Brain microvascular endothelial cell (primary cell): ENCODE data around the gene CACNA1E.
A peak's percentile ranks its signal among the peaks of the same experiment; 100 is the strongest.

Experiments
- DNase-seq: peaks from one replicate; pipeline ENCODE4 v3.0.0-alpha.2; 2020
- H3K27ac ChIP-seq: fragments of 250-450 bp; sonication (Bioruptor Pico); 2 replicates; pipeline ENCODE4 v1.5.1; 2020; ENCODE audit warnings: mild to moderate bottlenecking, moderate library complexity
- H3K27me3 ChIP-seq: fragments of 250-450 bp; sonication (Bioruptor Pico); replicated peaks from 2 replicates; pipeline ENCODE4 v1.5.1; 2020; ENCODE audit warnings: mild to moderate bottlenecking
- H3K36me3 ChIP-seq: fragments of 250-450 bp; sonication (Bioruptor Pico); replicated peaks from 2 replicates; pipeline ENCODE4 v1.5.1; 2020; ENCODE audit warnings: mild to moderate bottlenecking
- H3K4me3 ChIP-seq: 2 replicates; pipeline ENCODE4 v1.5.1; 2011; ENCODE audit warnings: low read depth, mild to moderate bottlenecking, control low read depth, low read length, moderate library complexity
- in situ Hi-C: cut with HindIII; loops from 2 replicates; pipeline ENCODE4 v1.10.0; 2017; ENCODE audit warnings: low sequenced_read_pairs, low pct_ligation_motif_present
- TF ChIP-seq, protein P1 (sequence below): IDR thresholded peaks from 2 replicates; pipeline ENCODE4 v1.5.1; 2011; ENCODE audit warnings: low read depth, mild to moderate bottlenecking, moderate library complexity, low read length, control low read depth, inconsistent platforms; ENCODE audit errors: missing control alignments

Gene CACNA1E

DNA sequence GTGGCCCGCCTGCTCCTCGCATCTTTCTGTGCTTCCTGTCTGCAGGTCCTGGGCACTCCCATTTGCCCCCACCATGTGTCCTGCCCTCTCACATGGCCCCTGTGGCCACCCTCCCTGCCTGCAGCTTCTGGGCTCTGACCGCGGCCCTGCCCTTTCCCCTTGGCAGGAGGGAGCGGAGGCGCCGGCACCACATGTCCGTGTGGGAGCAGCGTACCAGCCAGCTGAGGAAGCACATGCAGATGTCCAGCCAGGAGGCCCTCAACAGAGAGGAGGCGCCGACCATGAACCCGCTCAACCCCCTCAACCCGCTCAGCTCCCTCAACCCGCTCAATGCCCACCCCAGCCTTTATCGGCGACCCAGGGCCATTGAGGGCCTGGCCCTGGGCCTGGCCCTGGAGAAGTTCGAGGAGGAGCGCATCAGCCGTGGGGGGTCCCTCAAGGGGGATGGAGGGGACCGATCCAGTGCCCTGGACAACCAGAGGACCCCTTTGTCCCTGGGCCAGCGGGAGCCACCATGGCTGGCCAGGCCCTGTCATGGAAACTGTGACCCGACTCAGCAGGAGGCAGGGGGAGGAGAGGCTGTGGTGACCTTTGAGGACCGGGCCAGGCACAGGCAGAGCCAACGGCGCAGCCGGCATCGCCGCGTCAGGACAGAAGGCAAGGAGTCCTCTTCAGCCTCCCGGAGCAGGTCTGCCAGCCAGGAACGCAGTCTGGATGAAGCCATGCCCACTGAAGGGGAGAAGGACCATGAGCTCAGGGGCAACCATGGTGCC, 249.1 kb downstream of the CACNA1E start:
- Histone ChIP-seq H3K4me3 (no peak overlapping the region), H3K27ac (no peak overlapping the region), H3K36me3 (no peaks in the 10 kb centered on the region), H3K27me3 (no peaks in the 10 kb centered on the region)
- in situ Hi-C loops = no loop called here
- no peak for DNase-seq
- TF ChIP-seq, protein P1, sequence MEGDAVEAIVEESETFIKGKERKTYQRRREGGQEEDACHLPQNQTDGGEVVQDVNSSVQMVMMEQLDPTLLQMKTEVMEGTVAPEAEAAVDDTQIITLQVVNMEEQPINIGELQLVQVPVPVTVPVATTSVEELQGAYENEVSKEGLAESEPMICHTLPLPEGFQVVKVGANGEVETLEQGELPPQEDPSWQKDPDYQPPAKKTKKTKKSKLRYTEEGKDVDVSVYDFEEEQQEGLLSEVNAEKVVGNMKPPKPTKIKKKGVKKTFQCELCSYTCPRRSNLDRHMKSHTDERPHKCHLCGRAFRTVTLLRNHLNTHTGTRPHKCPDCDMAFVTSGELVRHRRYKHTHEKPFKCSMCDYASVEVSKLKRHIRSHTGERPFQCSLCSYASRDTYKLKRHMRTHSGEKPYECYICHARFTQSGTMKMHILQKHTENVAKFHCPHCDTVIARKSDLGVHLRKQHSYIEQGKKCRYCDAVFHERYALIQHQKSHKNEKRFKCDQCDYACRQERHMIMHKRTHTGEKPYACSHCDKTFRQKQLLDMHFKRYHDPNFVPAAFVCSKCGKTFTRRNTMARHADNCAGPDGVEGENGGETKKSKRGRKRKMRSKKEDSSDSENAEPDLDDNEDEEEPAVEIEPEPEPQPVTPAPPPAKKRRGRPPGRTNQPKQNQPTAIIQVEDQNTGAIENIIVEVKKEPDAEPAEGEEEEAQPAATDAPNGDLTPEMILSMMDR = no peak

DNA sequence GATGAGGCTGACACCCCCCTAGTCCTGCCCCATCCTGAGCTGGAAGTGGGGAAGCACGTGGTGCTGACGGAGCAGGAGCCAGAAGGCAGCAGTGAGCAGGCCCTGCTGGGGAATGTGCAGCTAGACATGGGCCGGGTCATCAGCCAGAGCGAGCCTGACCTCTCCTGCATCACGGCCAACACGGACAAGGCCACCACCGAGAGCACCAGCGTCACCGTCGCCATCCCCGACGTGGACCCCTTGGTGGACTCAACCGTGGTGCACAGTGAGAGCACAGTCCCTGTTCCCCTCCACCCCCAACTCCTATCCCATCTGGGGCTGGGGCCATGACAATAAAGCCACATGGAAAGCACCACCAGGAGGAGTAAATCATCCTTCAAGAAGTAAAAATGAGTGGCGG, 250.2 kb downstream of the CACNA1E start:
- no peak overlapping the region for H3K27ac ChIP-seq
- H3K36me3 ChIP-seq = no peaks in the 10 kb centered on the region
- H3K4me3 ChIP-seq = no peak overlapping the region
- no peaks in the 10 kb centered on the region for H3K27me3 ChIP-seq
- TF ChIP-seq, protein P1 = no peak
- in situ Hi-C loops = no loop called here
- DNase-seq = no peak

DNA sequence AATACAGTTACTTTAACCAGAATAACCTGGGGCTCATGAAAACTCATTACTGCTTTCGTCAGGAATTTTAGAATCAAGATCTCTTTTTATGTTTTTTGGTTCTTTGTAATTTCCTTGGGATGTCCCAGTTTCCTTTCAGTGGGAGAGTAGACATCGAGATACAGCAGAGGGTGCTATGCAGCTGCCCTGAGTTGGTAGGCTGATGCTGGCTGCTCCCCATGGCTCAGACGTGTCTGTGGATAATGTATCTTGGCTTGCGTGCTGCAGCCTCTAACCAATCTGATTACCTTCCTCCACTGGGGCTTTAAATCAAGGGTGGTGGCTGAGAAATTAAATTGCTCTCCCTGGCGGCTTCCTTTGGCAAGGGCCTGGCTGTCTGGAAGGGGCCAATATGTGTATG, 253.7 kb downstream of the CACNA1E start:
- DNase-seq = no peak
- no peaks in the 10 kb centered on the region for H3K27me3 ChIP-seq
- H3K36me3 ChIP-seq = no peaks in the 10 kb centered on the region
- in situ Hi-C loops = no loop called here
- TF ChIP-seq, protein P1 = no peak
- H3K27ac ChIP-seq = no peak overlapping the region
- no peak overlapping the region for H3K4me3 ChIP-seq

DNA sequence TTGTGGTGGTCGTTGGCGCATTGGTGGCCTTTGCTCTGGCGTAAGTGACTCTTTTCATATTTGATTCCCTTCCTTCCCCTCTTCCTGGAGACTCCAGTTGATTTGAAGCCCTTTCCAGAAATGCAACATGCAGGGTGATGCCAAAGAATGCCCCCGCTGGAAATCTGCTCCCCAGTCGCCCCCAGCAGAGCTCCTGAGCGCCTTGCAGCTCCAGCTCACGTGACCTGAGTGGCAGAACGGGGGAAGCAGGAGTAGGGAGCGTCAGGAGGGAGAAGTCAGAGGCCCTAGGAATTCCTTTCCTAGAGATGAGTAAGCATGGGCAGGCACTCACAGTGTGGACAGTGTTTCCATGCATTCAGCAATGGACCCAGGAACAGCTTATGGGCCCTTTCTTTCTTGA, 255.9 kb downstream of the CACNA1E start:
- no peak overlapping the region for H3K4me3 ChIP-seq
- H3K27ac ChIP-seq = no peak overlapping the region
- no peak for DNase-seq
- TF ChIP-seq, protein P1 = no peak
- H3K27me3 ChIP-seq = no peaks in the 10 kb centered on the region
- in situ Hi-C loops = no loop called here
- H3K36me3 ChIP-seq = no peaks in the 10 kb centered on the region

DNA sequence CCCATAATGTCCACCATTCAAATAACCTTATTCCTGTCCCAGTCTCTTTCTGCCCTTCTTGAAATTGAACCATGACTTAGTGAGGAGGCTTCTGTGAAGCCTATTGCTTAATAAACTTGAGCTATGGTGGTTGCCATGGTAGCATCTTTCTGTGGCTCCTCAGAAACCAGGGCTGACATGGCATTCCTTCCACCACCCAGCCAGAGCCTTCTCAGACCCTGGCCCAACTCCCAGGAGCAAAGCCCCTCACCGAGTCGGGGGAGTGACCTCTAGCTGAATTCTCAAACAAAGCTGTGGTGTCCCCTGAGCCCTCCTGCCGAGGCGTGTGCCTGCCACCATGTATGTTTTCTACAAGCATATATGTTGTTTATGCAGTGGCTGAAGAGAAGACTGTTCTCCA, 259.1 kb downstream of the CACNA1E start:
- in situ Hi-C loops = no loop called here
- H3K27ac ChIP-seq = no peak overlapping the region
- no peak for DNase-seq
- no peaks in the 10 kb centered on the region for H3K36me3 ChIP-seq
- H3K4me3 ChIP-seq = no peak overlapping the region
- H3K27me3 ChIP-seq = no peaks in the 10 kb centered on the region
- TF ChIP-seq, protein P1 = no peak

DNA sequence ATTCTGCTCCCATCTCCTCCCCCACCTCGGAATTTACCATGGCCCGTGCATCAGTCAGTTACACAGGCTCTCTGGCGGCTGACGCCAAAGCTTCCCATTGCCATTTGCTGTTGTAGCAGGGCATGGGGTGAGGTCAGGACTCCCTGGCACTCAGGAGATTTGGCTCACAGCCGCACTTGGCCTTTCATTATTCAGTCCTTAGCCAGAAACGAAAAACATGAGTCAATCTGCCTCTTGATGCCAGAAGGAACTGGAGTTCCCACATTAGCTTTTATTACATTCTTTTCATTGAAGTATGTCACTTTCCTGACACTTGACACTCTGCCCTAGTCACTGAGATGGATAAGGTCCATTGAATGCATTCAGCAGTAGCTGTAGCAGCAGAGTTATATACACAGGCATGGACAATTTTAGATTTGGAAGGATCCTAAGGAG, 260.6 kb downstream of the CACNA1E start:
- in situ Hi-C loops = no loop called here
- no peak overlapping the region for H3K4me3 ChIP-seq
- H3K27me3 ChIP-seq = no peaks in the 10 kb centered on the region
- H3K36me3 ChIP-seq = no peaks in the 10 kb centered on the region
- no peak overlapping the region for H3K27ac ChIP-seq
- peak; percentile 0 for DNase-seq
- TF ChIP-seq, protein P1 = no peak
